CD14-positive monocyte (primary cell): Measurements from ENCODE around the gene NKX1-1. TPM values are rescaled to one million over a fixed set of nuclear protein-coding genes. Genes with fewer than 3 reads are reported as not detected.

ENCODE experiments used
- DNase-seq, 3 donors: peaks; one replicate each; pipeline ENCODE4 v3.0.0-alpha.2; 2011 to 2022
- H2AFZ ChIP-seq: 2 replicates; pipeline ENCODE4 v1.6.0; 2012; ENCODE audit warnings: mild to moderate bottlenecking, low read depth, low read length, inconsistent platforms; ENCODE audit not compliant: insufficient read depth, poor library complexity, severe bottlenecking
- H3K27ac ChIP-seq, 2 donors: 1 replicate in 1 of 2; 2 replicates in 1 of 2; pipeline ENCODE4 v1.5.1; 2012 to 2013; ENCODE audit warnings: low read length in 2 of 2, control low read depth in 1 of 2, inconsistent platforms in 1 of 2, low read depth in 1 of 2, mild to moderate bottlenecking in 1 of 2
- H3K27me3 ChIP-seq, 2 donors: one replicate each; pipeline versions ENCODE4 v1.6.0 to v1.6.1; 2011 to 2013; ENCODE audit warnings: low read length in 2 of 2; ENCODE audit not compliant: control insufficient read depth in 2 of 2, insufficient read depth in 2 of 2
- H3K36me3 ChIP-seq, 2 donors: replicated peaks in 1 of 2; 1 replicate in 1 of 2; 2 replicates in 1 of 2; pipeline versions ENCODE4 v1.5.1 to v1.6.1; 2012 to 2013; ENCODE audit warnings: low read length in 2 of 2, control low read depth in 1 of 2, inconsistent platforms in 1 of 2, mild to moderate bottlenecking in 1 of 2; ENCODE audit not compliant: insufficient read depth in 2 of 2, control insufficient read depth in 1 of 2
- H3K4me1 ChIP-seq, 2 donors: 1 replicate in 1 of 2; 2 replicates in 1 of 2; pipeline versions ENCODE4 v1.5.1 to v1.6.1; 2012 to 2013; ENCODE audit warnings: low read length in 2 of 2, control low read depth in 1 of 2, inconsistent platforms in 1 of 2, mild to moderate bottlenecking in 1 of 2, moderate library complexity in 1 of 2; ENCODE audit not compliant: insufficient read depth in 2 of 2, control insufficient read depth in 1 of 2
- H3K4me2 ChIP-seq: replicated peaks from 2 replicates; pipeline ENCODE3; 2012; ENCODE audit warnings: low read length, moderate library complexity, mild to moderate bottlenecking; ENCODE audit not compliant: poor library complexity, severe bottlenecking; ENCODE audit errors: extremely low read depth
- H3K4me3 ChIP-seq, 3 experiments: fragments of 200-600 bp in 1 of 3; sonication (generic) in 1 of 3; replicated peaks in 1 of 3; 1 replicate in 2 of 3; 2 replicates in 1 of 3; pipeline ENCODE4 v1.5.1; 2011 to 2013; ENCODE audit warnings: low read length in 3 of 3, mild to moderate bottlenecking in 3 of 3, control low read depth in 2 of 3, low read depth in 2 of 3, inconsistent platforms in 1 of 3, moderate library complexity in 1 of 3
- H3K79me2 ChIP-seq: 2 replicates; pipeline ENCODE4 v1.6.0; 2012; ENCODE audit warnings: mild to moderate bottlenecking, control low read depth, inconsistent platforms, low read length, moderate library complexity; ENCODE audit not compliant: insufficient read depth
- H3K9ac ChIP-seq: 2 replicates; pipeline ENCODE4 v1.6.0; 2017; ENCODE audit warnings: low read length, mild to moderate bottlenecking; ENCODE audit not compliant: insufficient read depth, poor library complexity, severe bottlenecking
- H3K9me3 ChIP-seq, 2 donors: replicated peaks in 1 of 2; 1 replicate in 1 of 2; 2 replicates in 1 of 2; pipeline versions ENCODE4 v1.5.1 to v1.6.1; 2012 to 2013; ENCODE audit warnings: low read length in 2 of 2, control low read depth in 1 of 2; ENCODE audit not compliant: control insufficient read depth in 1 of 2, insufficient read depth in 1 of 2
- H4K20me1 ChIP-seq: 2 replicates; pipeline ENCODE4 v1.6.0; 2012; ENCODE audit warnings: mild to moderate bottlenecking, low read length, control low read depth, moderate library complexity; ENCODE audit not compliant: insufficient read depth
- H3K27ac Mint-ChIP-seq, 7 donors: one replicate each; pipeline ENCODE4 v1.8.0; 2020; ENCODE audit warnings: mild to moderate bottlenecking in 7 of 7, mixed read lengths in 7 of 7, moderate library complexity in 6 of 7, inconsistent platforms in 2 of 7
- H3K27me3 Mint-ChIP-seq, 3 donors: one replicate each; pipeline ENCODE4 v1.8.0; 2021 to 2022; ENCODE audit warnings: low read depth in 3 of 3, mild to moderate bottlenecking in 3 of 3, mixed read lengths in 3 of 3, moderate library complexity in 3 of 3, inconsistent platforms in 1 of 3
- H3K36me3 Mint-ChIP-seq, 2 donors: one replicate each; pipeline ENCODE4 v1.8.0; 2020; ENCODE audit warnings: mixed read lengths in 2 of 2, inconsistent platforms in 1 of 2, mild to moderate bottlenecking in 1 of 2
- H3K4me1 Mint-ChIP-seq: one replicate; pipeline ENCODE4 v1.8.0; 2020; ENCODE audit warnings: mild to moderate bottlenecking, mixed read lengths
- H3K4me3 Mint-ChIP-seq, 2 donors: one replicate each; pipeline ENCODE4 v1.8.0; 2020; ENCODE audit warnings: mild to moderate bottlenecking in 2 of 2, mixed read lengths in 2 of 2, moderate library complexity in 1 of 2
- H3K9me3 Mint-ChIP-seq, 7 donors: one replicate each; pipeline ENCODE4 v1.8.0; 2020 to 2022; ENCODE audit warnings: mixed read lengths in 7 of 7, mild to moderate bottlenecking in 6 of 7, moderate library complexity in 6 of 7, inconsistent platforms in 2 of 7
- CTCF ChIP-seq: fragments of 200-600 bp; IDR thresholded peaks from one replicate; pipeline ENCODE4 v1.8.0; 2022; ENCODE audit warnings: antibody characterized with exemption, mild to moderate bottlenecking
- WGBS: methylation state at CpG from one replicate; pipeline ENCODE4 v1.1.5; 2013; ENCODE audit warnings: missing lambda C conversion rate; ENCODE audit not compliant: insufficient coverage; 5-methylcytosine and 5-hydroxymethylcytosine counted together
- intact Hi-C, 2 donors: fragments of 100-400 bp; cut with micrococcal nuclease; formaldehyde crosslinking; loops; one replicate each; pipeline versions ENCODE4 v1.15.0 to v1.15.1; 2023
- polyA plus RNA-seq, 3 donors: library from polyadenylated mRNA; depleted of rRNA in 1 of 3; unstranded in 2 of 3; stranded (reverse) in 1 of 3; fragments of 300-500 nt in 2 of 3; fragments of >200 nt in 1 of 3; fragmentation: Illumina TruSeq in 2 of 3; gene quantifications; 1 replicate in 2 of 3; 2 replicates in 1 of 3; pipeline ENCODE4 v1.2.3, GENCODE V29; 2012 to 2021

NKX1-1 gene
- polyA plus RNA-seq, 3 donors, result not detected

- H3K27me3 ChIP-seq, result no peaks in the 10 kb centered on the region
- Mint-ChIP-seq H3K27ac (peak overlapping the region in 2 of 7 donors; percentile 41 to 63), H3K4me1 (peaks cover 4% of the 10 kb centered on the region), H3K27me3 (peaks cover 0 to 1% (median 0%) of the 10 kb centered on the region in 3 donors), H3K4me3 (no peak overlapping the region), H3K9me3 (no peaks in the 10 kb centered on the region), H3K36me3 (peaks cover 37 to 80% of the 10 kb centered on the region in 2 donors)
- no peak overlapping the region for H3K9ac ChIP-seq
- 94% methylated on average over 13 of the region's 14 CpGs for WGBS
- no peak overlapping the region for H2AFZ ChIP-seq
- intact Hi-C loops, result no loop called here
- no peak overlapping the region for H3K4me3 ChIP-seq
- no peaks in the 10 kb centered on the region for H3K9me3 ChIP-seq
- TF ChIP-seq CTCF, result no peak
- H3K4me1 ChIP-seq, result no peaks in the 10 kb centered on the region
- no peak for DNase-seq
- peaks cover 67 to 76% of the 10 kb centered on the region in 2 donors for H3K36me3 ChIP-seq
- H4K20me1 ChIP-seq, result no peaks in the 10 kb centered on the region
- no peaks in the 10 kb centered on the region for H3K79me2 ChIP-seq
- H3K27ac ChIP-seq, result no peak overlapping the region
- no peak overlapping the region for H3K4me2 ChIP-seq
Measured at GRCh38 chr4:1355378-1355777, 50.9 kb downstream of the NKX1-1 start.

GRCh38 chr4:1354983-1355275 is 51.3 kb downstream of the NKX1-1 start:
- intact Hi-C loops, result no loop called here

More at GRCh38 chr4:1354983-1355275, 51.3 kb downstream of the NKX1-1 start:
- H3K27me3 Mint-ChIP-seq, result peaks cover 0 to 1% (median 0%) of the 10 kb centered on the region in 3 donors
- H3K4me2 ChIP-seq, result no peak overlapping the region
- no peak overlapping the region for H3K27ac Mint-ChIP-seq
- H3K4me1 ChIP-seq, result no peaks in the 10 kb centered on the region
- H3K27me3 ChIP-seq, result no peaks in the 10 kb centered on the region
- TF ChIP-seq CTCF, result no peak
- no peak overlapping the region for H3K4me3 ChIP-seq
- peaks cover 4% of the 10 kb centered on the region for H3K79me2 ChIP-seq
- H3K9me3 ChIP-seq, result no peaks in the 10 kb centered on the region
- H4K20me1 ChIP-seq, result no peaks in the 10 kb centered on the region
- peaks cover 4% of the 10 kb centered on the region for H3K4me1 Mint-ChIP-seq
- no peak overlapping the region for H3K9ac ChIP-seq
- no peak for DNase-seq
- no peak overlapping the region for H2AFZ ChIP-seq
- no peak overlapping the region for H3K27ac ChIP-seq
- peaks cover 41 to 80% of the 10 kb centered on the region in 2 donors for H3K36me3 Mint-ChIP-seq
- no peaks in the 10 kb centered on the region for H3K9me3 Mint-ChIP-seq
- 97% methylated on average over 16 of the region's 18 CpGs for WGBS
- no peak overlapping the region for H3K4me3 Mint-ChIP-seq
- peaks cover 62 to 76% of the 10 kb centered on the region in 2 donors for H3K36me3 ChIP-seq
